ENCODE measurements around the gene PLA2G7. TPM values are rescaled to one million over a fixed set of nuclear protein-coding genes. Genes with fewer than 3 reads are reported as not detected.
A peak's percentile ranks its signal among the peaks of the same experiment; 100 is the strongest.

Gene PLA2G7
- total and polyA plus RNA-seq, 2 of the 4 experiments (the other 2 are of a cell fraction), result not detected

DNA sequence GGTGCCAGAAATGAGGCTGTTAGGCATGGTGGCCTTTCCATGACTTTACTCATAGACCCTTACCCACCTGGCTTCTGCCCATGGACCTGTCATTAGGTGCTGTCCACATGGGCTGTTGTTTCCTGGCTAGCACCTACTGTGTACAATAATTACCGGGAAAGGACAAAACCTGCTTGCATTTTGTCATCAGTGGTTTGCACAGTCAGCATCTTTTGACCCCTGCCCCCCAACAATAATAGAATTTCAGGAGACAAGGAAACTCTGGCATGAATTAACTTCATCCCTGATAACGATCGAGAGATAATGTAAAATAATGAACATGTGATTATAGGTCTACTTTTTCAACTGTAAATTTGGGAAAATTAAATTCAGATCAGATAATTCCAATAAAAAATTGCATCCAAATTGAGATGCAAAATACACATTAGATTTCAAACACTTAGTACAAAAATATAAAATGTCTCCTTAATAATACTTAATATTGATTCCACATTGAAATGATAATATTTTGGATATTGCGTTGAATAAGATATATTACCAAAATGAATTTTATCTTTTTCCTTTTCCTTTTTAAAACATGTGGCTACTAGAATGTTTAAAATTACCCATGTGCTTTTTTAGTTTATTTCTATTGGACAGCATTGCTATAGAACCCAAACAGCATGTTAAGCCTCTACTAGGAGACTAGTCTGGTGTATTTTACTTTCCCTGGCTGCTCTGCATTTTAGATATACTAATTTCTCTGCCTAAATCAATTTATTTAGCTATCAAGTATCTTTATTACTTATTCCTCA is 24.0 kb upstream of the PLA2G7 start:
- no peak overlapping the region for H3K4me3 ChIP-seq (ENCODE audit: insufficient read depth, low read depth, low read length)
- H3K36me3 ChIP-seq (ENCODE audit: control insufficient read depth, insufficient read depth, low read length), result no peaks in the 10 kb centered on the region
- H2BK20ac ChIP-seq (ENCODE audit: low read depth, low read length), result no peak overlapping the region
- intact Hi-C loops (cut with micrococcal nuclease), result no loop called here
- H2AK5ac ChIP-seq (ENCODE audit: low read depth, low read length), result no peak overlapping the region
- H2BK5ac ChIP-seq (ENCODE audit: low read depth, low read length, poor library complexity, severe bottlenecking), result no peak overlapping the region
- H4K20me1 ChIP-seq (ENCODE audit: insufficient read depth, low read length), result no peaks in the 10 kb centered on the region
- ATAC-seq (ENCODE audit: low read depth), result no peak
- H2AFZ ChIP-seq (replicated peaks; ENCODE audit: low read length, poor library complexity), result no peak overlapping the region
- ChIA-PET POLR2A (ENCODE audit: unreplicated experiment) (no interaction called here), CTCF (no interaction called here)
- no peak overlapping the region for H4K91ac ChIP-seq (ENCODE audit: insufficient read depth, low read depth, low read length)
- TF ChIP-seq MAFK (IDR thresholded peaks at IDR 0.05; ENCODE audit: low read depth, low read length) (peak; percentile 84), POLR2A (IDR thresholded peaks at IDR 0.05; ENCODE audit: low read depth, low read length) (no peak), FOS (IDR thresholded peaks at IDR 0.05; ENCODE audit: low read depth, low read length) (no peak), RAD21 (IDR thresholded peaks at IDR 0.05; ENCODE audit: low read length) (no peak), SMC3 (IDR thresholded peaks at IDR 0.05; ENCODE audit: low read depth, low read length) (no peak)
- no peaks in the 10 kb centered on the region for H3K9me1 ChIP-seq (ENCODE audit: insufficient read depth, low read length)
- no peak overlapping the region for H2BK15ac ChIP-seq (ENCODE audit: low read depth, low read length)
- peak overlapping the region; percentile 42 for H2AK9ac ChIP-seq (replicated peaks; ENCODE audit: low read depth, low read length, poor library complexity)
- no peak overlapping the region for H4K5ac ChIP-seq (ENCODE audit: low read depth, low read length)
- H3K23ac ChIP-seq (ENCODE audit: low read depth, low read length), result no peak overlapping the region; the same call in 1 of the 2 replicates
- no peak overlapping the region for H3K4ac ChIP-seq (ENCODE audit: low read depth, low read length)
- dilution Hi-C loops (cut with HindIII; ENCODE audit: low sequenced_read_pairs, unreplicated experiment), result no loop called here
- no peak overlapping the region for H3K56ac ChIP-seq (ENCODE audit: extremely low read depth, insufficient read depth, low read length)
- H3K4me1 ChIP-seq (ENCODE audit: control insufficient read depth, insufficient read depth, low read length), result no peaks in the 10 kb centered on the region
- no peak overlapping the region for H4K8ac ChIP-seq (ENCODE audit: low read depth in 2 of 2, low read length in 2 of 2)
- H3K18ac ChIP-seq (ENCODE audit: low read depth, low read length), result no peak overlapping the region
- no peak for DNase-seq
- no TSS peak for BruUV-seq (replicated peaks)
- H3K4me2 ChIP-seq (ENCODE audit: low read depth, low read length), result no peak overlapping the region
- no CpG with 5 or more reads among the region's 4 CpGs for WGBS, 2 experiments (ENCODE audit: extremely low coverage in 2 of 2, insufficient read length in 1 of 2)
- no peaks in the 10 kb centered on the region for H3K27me3 ChIP-seq (ENCODE audit: control insufficient read depth, insufficient read depth, low read length)
- H2BK120ac ChIP-seq (ENCODE audit: low read depth, low read length), result no peak overlapping the region
- no peak overlapping the region for H3K14ac ChIP-seq (replicated peaks; ENCODE audit: low read depth, low read length)
- in situ Hi-C loops (cut with MboI; ENCODE audit: low sequenced_read_pairs), result no loop called here
- H3K9ac ChIP-seq (ENCODE audit: low read depth, low read length), result no peak overlapping the region
- H3K27ac ChIP-seq (ENCODE audit: insufficient read depth, low read length), result no peak overlapping the region
- H3K79me1 ChIP-seq (ENCODE audit: low read depth in 1 of 2, low read length in 2 of 2), result no peaks in the 10 kb centered on the region
- no peaks in the 10 kb centered on the region for H3K9me3 ChIP-seq (ENCODE audit: control insufficient read depth, insufficient read depth, low read length)

Data from IMR-90 (cell line).